Neural cell (in vitro differentiated cells): ENCODE measurements around the gene CTNNA1. TPM values are rescaled to one million over a fixed set of nuclear protein-coding genes. Genes with fewer than 3 reads are reported as not detected.
A peak's percentile ranks its signal among the peaks of the same experiment; 100 is the strongest.
"Not testable (repeated sequence)": the region's sequence is repeated elsewhere in the genome, so short reads cannot be mapped to it uniquely, and the experiment has no call there.

Experiments
- H2AFZ ChIP-seq: fragments of 200-600, 300-800 bp; sonication (generic), shearing (Covaris generic); 2 replicates; pipeline ENCODE4 v1.6.0; 2014; ENCODE audit warnings: low read depth, mild to moderate bottlenecking, antibody characterized with exemption, low read length, moderate library complexity
- H3F3A ChIP-seq: fragments of 200-600 bp; shearing (Covaris generic); 2 replicates; pipeline ENCODE4 v1.6.1; 2016; ENCODE audit warnings: mild to moderate bottlenecking, moderate library complexity, mixed read lengths, antibody characterized with exemption, low read length; ENCODE audit not compliant: insufficient read depth, poor library complexity, severe bottlenecking
- H3K27ac ChIP-seq: fragments of 200-600, 300-800 bp; sonication (generic), shearing (Covaris generic); 2 replicates; pipeline ENCODE4 v1.5.1; 2014; ENCODE audit warnings: mild to moderate bottlenecking, low read length, moderate library complexity
- H3K27me3 ChIP-seq: fragments of 300-800, 200-600 bp; sonication (generic), shearing (Covaris generic); 2 replicates; pipeline ENCODE4 v1.6.0; 2014; ENCODE audit warnings: mild to moderate bottlenecking, low read depth, low read length, moderate library complexity; ENCODE audit not compliant: insufficient read depth
- H3K36me3 ChIP-seq: fragments of 300-800, 200-600 bp; sonication (generic), shearing (Covaris generic); 2 replicates; pipeline ENCODE4 v1.5.1; 2014; ENCODE audit warnings: mild to moderate bottlenecking, antibody characterized with exemption, low read length, moderate library complexity; ENCODE audit not compliant: insufficient read depth
- H3K4me2 ChIP-seq: fragments of 300-800, 200-600 bp; sonication (generic), shearing (Covaris generic); 2 replicates; pipeline ENCODE4 v1.6.0; 2014; ENCODE audit warnings: mild to moderate bottlenecking, low read length
- H3K4me3 ChIP-seq: fragments of 300-800, 200-600 bp; sonication (generic), shearing (Covaris generic); 2 replicates; pipeline ENCODE4 v1.5.1; 2014; ENCODE audit warnings: mild to moderate bottlenecking, low read length, moderate library complexity
- H3K79me2 ChIP-seq: fragments of 200-600 bp; shearing (Covaris generic); replicated peaks from 2 replicates; pipeline ENCODE4 v1.6.0; 2014; ENCODE audit warnings: mild to moderate bottlenecking, low read length, moderate library complexity; ENCODE audit not compliant: insufficient read depth
- H3K9ac ChIP-seq: fragments of 300-800, 200-600 bp; sonication (generic), shearing (Covaris generic); 2 replicates; pipeline ENCODE4 v1.6.1; 2016; ENCODE audit warnings: mild to moderate bottlenecking, low read length, mixed read lengths
- H3K9me2 ChIP-seq: fragments of 200-600 bp; shearing (Covaris generic); 2 replicates; pipeline ENCODE4 v1.6.1; 2016; ENCODE audit warnings: mild to moderate bottlenecking, low read length, mixed read lengths; ENCODE audit not compliant: insufficient read depth
- H3K9me3 ChIP-seq: fragments of 200-600, 300-800 bp; sonication (generic), shearing (Covaris generic); 2 replicates; pipeline ENCODE4 v1.6.1; 2016; ENCODE audit warnings: mild to moderate bottlenecking, mixed run types, low read length, moderate library complexity, mixed read lengths
- H4K20me1 ChIP-seq: fragments of 200-600 bp; shearing (Covaris generic); 2 replicates; pipeline ENCODE4 v1.6.1; 2016; ENCODE audit warnings: mild to moderate bottlenecking, mixed run types; ENCODE audit not compliant: insufficient read depth
- CTCF ChIP-seq: fragments of 450-650 bp; IDR thresholded peaks from 2 replicates; pipeline ENCODE4 v1.5.1; 2014; ENCODE audit warnings: antibody characterized with exemption, mild to moderate bottlenecking, moderate library complexity; ENCODE audit not compliant: poor library complexity, severe bottlenecking
- EP300 ChIP-seq: fragments of 450-650 bp; conservative IDR thresholded peaks from 2 replicates; pipeline ENCODE4 v1.6.1; 2014; ENCODE audit warnings: antibody characterized with exemption, mild to moderate bottlenecking, moderate library complexity; ENCODE audit not compliant: poor library complexity, severe bottlenecking
- EZH2 ChIP-seq: fragments of 200-600, 300-800 bp; shearing (Covaris generic), sonication (generic); IDR thresholded peaks from 2 replicates; pipeline ENCODE4 v1.6.1; 2014; ENCODE audit warnings: antibody characterized with exemption, low read length, borderline replicate concordance, mild to moderate bottlenecking; ENCODE audit not compliant: insufficient read depth, poor library complexity, severe bottlenecking
- MXI1 ChIP-seq: fragments of 450-650 bp; conservative IDR thresholded peaks from 2 replicates; pipeline ENCODE4 v1.6.1; 2014; ENCODE audit warnings: antibody characterized with exemption, mild to moderate bottlenecking; ENCODE audit not compliant: poor library complexity, severe bottlenecking
- POLR2AphosphoS5 ChIP-seq: IDR thresholded peaks from 2 replicates; pipeline ENCODE4 v1.6.1; 2012
- RAD21 ChIP-seq: fragments of 450-650 bp; conservative IDR thresholded peaks from 2 replicates; pipeline ENCODE4 v1.6.1; 2014; ENCODE audit warnings: antibody characterized with exemption, mild to moderate bottlenecking, moderate library complexity
- REST ChIP-seq: IDR thresholded peaks from 2 replicates; pipeline ENCODE4 v1.6.1; 2012; ENCODE audit warnings: borderline replicate concordance
- SMC3 ChIP-seq: fragments of 450-650 bp; conservative IDR thresholded peaks from 2 replicates; pipeline ENCODE4 v1.6.1; 2014; ENCODE audit warnings: antibody characterized with exemption, mild to moderate bottlenecking, moderate library complexity; ENCODE audit not compliant: poor library complexity
- TAF1 ChIP-seq: IDR thresholded peaks from 2 replicates; pipeline ENCODE4 v1.6.1; 2012; ENCODE audit warnings: low read depth
- polyA minus RNA-seq: library from RNA; depleted of rRNA, polyadenylated mRNA; stranded (reverse); fragments of >200 nt; gene quantifications from 2 replicates; pipeline ENCODE4 v1.2.3, GENCODE V29; 2014
- polyA plus RNA-seq: library from polyadenylated mRNA; depleted of rRNA; stranded (reverse); fragments of >200 nt; gene quantifications from 2 replicates; pipeline ENCODE4 v1.2.3, GENCODE V29; 2014

Gene CTNNA1
- polyA plus RNA-seq = 87.9 and 95.9 TPM in 2 replicates
- 88.9 and 92.3 TPM in 2 replicates for polyA minus RNA-seq

DNA sequence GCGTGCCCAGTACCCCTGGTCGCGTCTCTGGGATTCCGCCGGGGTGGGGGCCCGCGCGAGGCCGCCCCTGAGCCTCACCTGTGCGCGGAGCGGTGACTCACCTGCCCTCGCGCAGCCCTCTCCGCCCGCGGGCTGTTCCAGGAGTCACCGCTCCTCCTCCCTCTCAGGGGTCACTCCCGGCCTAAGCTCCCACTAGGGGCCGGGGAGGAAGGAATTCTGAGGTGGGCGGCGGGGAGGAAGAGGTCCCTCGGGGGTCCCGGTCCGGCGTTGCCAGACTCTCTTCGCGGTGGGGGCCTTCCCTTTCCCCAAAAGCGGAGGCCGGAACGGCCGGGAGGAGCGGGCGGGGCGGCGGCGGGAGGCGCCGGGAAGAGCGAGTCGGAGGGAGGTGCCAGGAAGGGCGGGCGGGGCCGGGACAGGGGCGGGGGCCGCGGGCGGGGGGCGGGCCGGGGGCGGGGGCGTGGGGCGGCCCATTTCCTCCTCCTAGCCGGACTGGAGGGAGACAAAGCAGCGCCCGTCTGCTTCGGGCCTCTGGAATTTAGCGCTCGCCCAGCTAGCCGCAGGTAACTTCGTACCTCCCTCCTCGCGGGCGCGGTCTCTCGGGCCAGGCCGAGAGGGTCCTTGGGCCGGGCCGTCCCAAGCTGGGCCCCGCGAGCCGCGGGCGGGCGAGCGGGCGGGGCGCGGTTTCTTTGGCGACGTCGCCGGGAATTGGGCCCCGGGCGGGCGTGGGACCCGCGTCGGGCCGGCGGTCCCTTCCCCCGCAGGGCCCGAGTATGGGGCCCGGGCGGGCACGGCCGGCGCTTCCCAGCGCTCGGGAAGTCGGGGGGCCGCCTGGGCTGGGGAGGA lies at the start of gene CTNNA1:
CTNNA1 (plus strand) TSS at position 475 of the 843 bp plus-strand sequence. CDS start 28,500 bp downstream, outside the sequence.
- H3K27ac ChIP-seq = no peak within 1 kb of the TSS
- H3K79me2 ChIP-seq = peaks cover 42% of the 10 kb centered on the region
- peak within 1 kb of the TSS; percentile 29 for H3K9ac ChIP-seq
- H3K36me3 ChIP-seq = no peaks in the 10 kb centered on the region
- no peak for TF ChIP-seq SMC3
- TF ChIP-seq EZH2 = no peak
- TF ChIP-seq TAF1 = no peak
- no peak for TF ChIP-seq REST
- peak; percentile 21 for TF ChIP-seq MXI1
- TF ChIP-seq EP300 = peak; percentile 88
- no peak for TF ChIP-seq CTCF
- no peak for TF ChIP-seq POLR2AphosphoS5
- no peak for TF ChIP-seq RAD21
- H3F3A ChIP-seq = no peaks in the 10 kb centered on the region
- H3K9me2 ChIP-seq = no peaks in the 10 kb centered on the region
- H3K4me3 ChIP-seq = peak within 1 kb of the TSS; percentile 76
- peaks cover 17% of the 10 kb centered on the region for H3K27me3 ChIP-seq
- no peaks in the 10 kb centered on the region for H4K20me1 ChIP-seq
- no peaks in the 10 kb centered on the region for H3K9me3 ChIP-seq
- H3K4me2 ChIP-seq = peak within 1 kb of the TSS; percentile 41
- no peak within 1 kb of the TSS for H2AFZ ChIP-seq

- not testable (repeated sequence) for H3K36me3 ChIP-seq, H3K27ac ChIP-seq, H3K9me3 ChIP-seq
These were observed 49.4 kb upstream of the CTNNA1 start for GRCh38 chr5:138703777-138704176.

More at GRCh38 chr5:138703777-138704176, 49.4 kb upstream of the CTNNA1 start:
- H3K27me3 ChIP-seq, H3K4me2 ChIP-seq, H3K9ac ChIP-seq, H3F3A ChIP-seq, H3K4me3 ChIP-seq, H2AFZ ChIP-seq, H3K79me2 ChIP-seq, H4K20me1 ChIP-seq, H3K9me2 ChIP-seq: not testable (repeated sequence)
